Liver (tissue), 9 donors: ENCODE data around the gene SELENOF. TPM values are rescaled to one million over a fixed set of nuclear protein-coding genes. Genes with fewer than 3 reads are reported as not detected.

Source experiments
- DNase-seq: peaks from one replicate; pipeline ENCODE4 v3.0.0-alpha.2; 2017; ENCODE audit warnings: low spot score
- H3K27ac ChIP-seq, 2 donors: one replicate each; pipeline ENCODE4 v1.7.0; 2013; ENCODE audit warnings: inconsistent platforms in 2 of 2, low read length in 2 of 2, control low read depth in 1 of 2, low read depth in 1 of 2, mild to moderate bottlenecking in 1 of 2
- H3K27me3 ChIP-seq, 4 donors: one replicate each; pipeline versions ENCODE4 v1.6.1 to v1.7.0; 2013; ENCODE audit warnings: low read length in 3 of 4, inconsistent platforms in 1 of 4, mild to moderate bottlenecking in 1 of 4, moderate library complexity in 1 of 4; ENCODE audit not compliant: control insufficient read depth in 4 of 4, insufficient read depth in 4 of 4
- H3K36me3 ChIP-seq, 4 donors: one replicate each; pipeline versions ENCODE4 v1.6.1 to v1.7.0; 2013; ENCODE audit warnings: low read length in 3 of 4, mild to moderate bottlenecking in 3 of 4, low read depth in 1 of 4, moderate library complexity in 1 of 4; ENCODE audit not compliant: control insufficient read depth in 4 of 4, insufficient read depth in 3 of 4
- H3K4me1 ChIP-seq, 4 donors: one replicate each; pipeline versions ENCODE4 v1.6.1 to v1.7.0; 2013; ENCODE audit warnings: low read length in 3 of 4, mild to moderate bottlenecking in 3 of 4, moderate library complexity in 1 of 4; ENCODE audit not compliant: control insufficient read depth in 4 of 4, insufficient read depth in 4 of 4
- H3K4me3 ChIP-seq, 3 donors: one replicate each; pipeline versions ENCODE4 v1.6.1 to v1.7.0; 2013; ENCODE audit warnings: low read length in 3 of 3, control low read depth in 1 of 3, low read depth in 1 of 3, mild to moderate bottlenecking in 1 of 3
- H3K9ac ChIP-seq, 2 donors: one replicate each; pipeline ENCODE4 v1.7.0; 2013; ENCODE audit warnings: low read length in 2 of 2, mild to moderate bottlenecking in 2 of 2, moderate library complexity in 2 of 2, control low read depth in 1 of 2, low read depth in 1 of 2
- H3K9me3 ChIP-seq, 4 donors: one replicate each; pipeline versions ENCODE4 v1.6.1 to v1.7.0; 2013; ENCODE audit warnings: low read length in 3 of 4; ENCODE audit not compliant: control insufficient read depth in 4 of 4
- ATF3 ChIP-seq: IDR thresholded peaks from 2 replicates; pipeline ENCODE4 v1.6.1; 2016; ENCODE audit warnings: antibody characterized with exemption
- CTCF ChIP-seq: fragments of 150-350 bp; IDR thresholded peaks from 2 replicates; pipeline ENCODE4 v1.5.1; 2017; ENCODE audit warnings: improper control_type of control experiment, low read depth, low read length; ENCODE audit not compliant: missing input control
- EGR1 ChIP-seq, 2 donors: IDR thresholded peaks; 2 replicates each; pipeline ENCODE4 v1.6.1; 2016 to 2018; ENCODE audit warnings: antibody characterized with exemption in 2 of 2, low read depth in 2 of 2
- FOXA1 ChIP-seq: IDR thresholded peaks from 2 replicates; pipeline ENCODE4 v1.6.1; 2016; ENCODE audit warnings: antibody characterized with exemption
- FOXA2 ChIP-seq: IDR thresholded peaks from 2 replicates; pipeline ENCODE4 v1.6.1; 2016; ENCODE audit warnings: antibody characterized with exemption
- GABPA ChIP-seq, 2 donors: IDR thresholded peaks in 1 of 2; conservative IDR thresholded peaks in 1 of 2; 2 replicates each; pipeline ENCODE4 v1.6.1; 2016; ENCODE audit warnings: antibody characterized with exemption in 2 of 2, mild to moderate bottlenecking in 1 of 2, moderate library complexity in 1 of 2
- HNF4A ChIP-seq, 2 donors: conservative IDR thresholded peaks; 2 replicates each; pipeline ENCODE4 v1.6.1; 2016; ENCODE audit warnings: antibody characterized with exemption in 2 of 2, mild to moderate bottlenecking in 2 of 2
- HNF4G ChIP-seq: IDR thresholded peaks from 2 replicates; pipeline ENCODE4 v1.6.1; 2016; ENCODE audit warnings: antibody characterized with exemption
- JUND ChIP-seq, 2 donors: IDR thresholded peaks; 2 replicates each; pipeline ENCODE4 v1.6.1; 2016; ENCODE audit warnings: antibody characterized with exemption in 2 of 2
- MAX ChIP-seq: IDR thresholded peaks from 2 replicates; pipeline ENCODE4 v1.6.1; 2016; ENCODE audit warnings: antibody characterized with exemption
- NR2F2 ChIP-seq: IDR thresholded peaks from 2 replicates; pipeline ENCODE4 v1.6.1; 2016; ENCODE audit warnings: antibody characterized with exemption
- RAD21 ChIP-seq, 2 donors: IDR thresholded peaks; 2 replicates each; pipeline ENCODE4 v1.6.1; 2016; ENCODE audit warnings: antibody characterized with exemption in 2 of 2, mild to moderate bottlenecking in 2 of 2
- RXRA ChIP-seq, 2 donors: IDR thresholded peaks; 2 replicates each; pipeline ENCODE4 v1.6.1; 2017 to 2018; ENCODE audit warnings: antibody characterized with exemption in 2 of 2, mild to moderate bottlenecking in 1 of 2
- SP1 ChIP-seq: IDR thresholded peaks from 2 replicates; pipeline ENCODE4 v1.6.1; 2018; ENCODE audit warnings: antibody characterized with exemption, mild to moderate bottlenecking
- TAF1 ChIP-seq: conservative IDR thresholded peaks from 2 replicates; pipeline ENCODE4 v1.6.1; 2016; ENCODE audit warnings: antibody characterized with exemption, mild to moderate bottlenecking
- YY1 ChIP-seq: IDR thresholded peaks from 2 replicates; pipeline ENCODE4 v1.6.1; 2016; ENCODE audit warnings: antibody characterized with exemption, mild to moderate bottlenecking
- ZBTB33 ChIP-seq: IDR thresholded peaks from 2 replicates; pipeline ENCODE4 v1.6.1; 2016; ENCODE audit warnings: antibody characterized with exemption
- WGBS: extraction: QIAGEN DNeasy Blood & Tissue Kit; methylation state at CpG from one replicate; pipeline ENCODE4 v1.1.7; 2013; 5-methylcytosine and 5-hydroxymethylcytosine counted together
- polyA plus RNA-seq, 2 donors: library from polyadenylated mRNA; stranded (reverse) in 1 of 2; unstranded in 1 of 2; fragments of 200-250 nt in 1 of 2; fragments of >200 nt in 1 of 2; fragmentation: Nextera tagmentation in 1 of 2; extraction: Ambion mirVana in 1 of 2; gene quantifications; one replicate each; pipeline versions ENCODE4 v1.2.1 to v1.2.3, GENCODE V29; 2013 to 2015
- total RNA-seq, 2 donors: library from RNA; depleted of rRNA; stranded (reverse); fragments of >200 nt; gene quantifications; one replicate each; pipeline ENCODE4 v1.2.3, GENCODE V29; 2014
- TF ChIP-seq, protein P1 (sequence below): IDR thresholded peaks from 2 replicates; pipeline ENCODE4 v1.6.1; 2016; ENCODE audit warnings: antibody characterized with exemption, mild to moderate bottlenecking
- donor health status: healthy.
- donor health status: healthy.
- donor health status: healthy.
- donor health status: healthy.
- donor health status: healthy.

SELENOF gene
- total and polyA plus RNA-seq, 4 donors, result 80.4 to 143 (median 99.7) TPM

GRCh38 chr1:86887479-86888162, 26.3 kb downstream of the SELENOF start:
- no peak overlapping the region for H3K4me3 ChIP-seq
- H3K4me1 ChIP-seq, result no peaks in the 10 kb centered on the region
- TF ChIP-seq SP1, result no peak
- no peak for TF ChIP-seq HNF4G
- no peak for TF ChIP-seq YY1
- TF ChIP-seq FOXA1, result no peak
- no peak for TF ChIP-seq EGR1 (IDR thresholded peaks at IDR 0.05; ENCODE audit: low read depth in 2 of 2)
- no peak for TF ChIP-seq HNF4A (conservative IDR thresholded peaks at IDR 0.05)
- TF ChIP-seq RXRA (IDR thresholded peaks at IDR 0.05), result no peak
- TF ChIP-seq CTCF, result no peak
- no peak for TF ChIP-seq MAX
- TF ChIP-seq ATF3, result no peak
- TF ChIP-seq, protein P1, sequence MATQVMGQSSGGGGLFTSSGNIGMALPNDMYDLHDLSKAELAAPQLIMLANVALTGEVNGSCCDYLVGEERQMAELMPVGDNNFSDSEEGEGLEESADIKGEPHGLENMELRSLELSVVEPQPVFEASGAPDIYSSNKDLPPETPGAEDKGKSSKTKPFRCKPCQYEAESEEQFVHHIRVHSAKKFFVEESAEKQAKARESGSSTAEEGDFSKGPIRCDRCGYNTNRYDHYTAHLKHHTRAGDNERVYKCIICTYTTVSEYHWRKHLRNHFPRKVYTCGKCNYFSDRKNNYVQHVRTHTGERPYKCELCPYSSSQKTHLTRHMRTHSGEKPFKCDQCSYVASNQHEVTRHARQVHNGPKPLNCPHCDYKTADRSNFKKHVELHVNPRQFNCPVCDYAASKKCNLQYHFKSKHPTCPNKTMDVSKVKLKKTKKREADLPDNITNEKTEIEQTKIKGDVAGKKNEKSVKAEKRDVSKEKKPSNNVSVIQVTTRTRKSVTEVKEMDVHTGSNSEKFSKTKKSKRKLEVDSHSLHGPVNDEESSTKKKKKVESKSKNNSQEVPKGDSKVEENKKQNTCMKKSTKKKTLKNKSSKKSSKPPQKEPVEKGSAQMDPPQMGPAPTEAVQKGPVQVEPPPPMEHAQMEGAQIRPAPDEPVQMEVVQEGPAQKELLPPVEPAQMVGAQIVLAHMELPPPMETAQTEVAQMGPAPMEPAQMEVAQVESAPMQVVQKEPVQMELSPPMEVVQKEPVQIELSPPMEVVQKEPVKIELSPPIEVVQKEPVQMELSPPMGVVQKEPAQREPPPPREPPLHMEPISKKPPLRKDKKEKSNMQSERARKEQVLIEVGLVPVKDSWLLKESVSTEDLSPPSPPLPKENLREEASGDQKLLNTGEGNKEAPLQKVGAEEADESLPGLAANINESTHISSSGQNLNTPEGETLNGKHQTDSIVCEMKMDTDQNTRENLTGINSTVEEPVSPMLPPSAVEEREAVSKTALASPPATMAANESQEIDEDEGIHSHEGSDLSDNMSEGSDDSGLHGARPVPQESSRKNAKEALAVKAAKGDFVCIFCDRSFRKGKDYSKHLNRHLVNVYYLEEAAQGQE, result no peak
- TF ChIP-seq NR2F2, result no peak
- no peak for TF ChIP-seq GABPA (IDR thresholded peaks at IDR 0.05 in 1 of 2, conservative IDR thresholded peaks at IDR 0.05 in 1 of 2)
- TF ChIP-seq ZBTB33, result no peak
- TF ChIP-seq FOXA2, result no peak
- TF ChIP-seq JUND (IDR thresholded peaks at IDR 0.05), result no peak
- no peak for TF ChIP-seq RAD21 (IDR thresholded peaks at IDR 0.05)
- no peak for TF ChIP-seq TAF1
- no peak overlapping the region for H3K9ac ChIP-seq
- H3K27me3 ChIP-seq, result no peaks in the 10 kb centered on the region
- no peaks in the 10 kb centered on the region for H3K9me3 ChIP-seq
- H3K27ac ChIP-seq, result no peak overlapping the region
- peaks cover 0 to 2% (median 0%) of the 10 kb centered on the region in 4 donors for H3K36me3 ChIP-seq
- 99% methylated on average over 5 of the region's 5 CpGs for WGBS
- DNase-seq, result no peak
